NCI-H2171 (cell line): ENCODE measurements around the gene PAGE4.

Experiments used
- DNase-seq: peaks from one replicate; lab custom pipeline; 2025; lab: John Stamatoyannopoulos, UW

PAGE4 gene, protein sequence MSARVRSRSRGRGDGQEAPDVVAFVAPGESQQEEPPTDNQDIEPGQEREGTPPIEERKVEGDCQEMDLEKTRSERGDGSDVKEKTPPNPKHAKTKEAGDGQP

DNA sequence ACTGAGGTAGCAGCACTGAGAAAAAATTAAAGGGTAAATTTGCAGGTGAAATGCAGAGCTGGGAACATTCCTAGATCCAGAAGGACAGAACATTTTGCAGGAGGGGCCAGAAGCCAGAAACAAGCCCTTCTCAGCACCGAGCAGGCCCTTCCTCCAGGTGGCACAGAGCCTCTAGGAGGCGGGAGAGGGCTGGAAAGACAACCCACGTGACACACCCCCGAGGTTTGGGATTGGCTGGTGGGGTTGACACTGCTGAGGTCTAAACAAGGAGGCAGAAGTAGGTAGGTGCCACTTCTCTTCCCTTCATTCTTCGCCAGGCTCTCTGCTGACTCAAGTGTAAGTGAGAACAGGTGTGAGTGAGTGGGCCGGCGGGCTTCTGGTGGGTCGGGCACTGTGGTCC, at the start of gene PAGE4:
TSS of gene PAGE4 (plus strand) at position 288 of the 400 bp plus-strand sequence. CDS start 1,126 bp downstream, outside the sequence.
- no peak for DNase-seq

DNA sequence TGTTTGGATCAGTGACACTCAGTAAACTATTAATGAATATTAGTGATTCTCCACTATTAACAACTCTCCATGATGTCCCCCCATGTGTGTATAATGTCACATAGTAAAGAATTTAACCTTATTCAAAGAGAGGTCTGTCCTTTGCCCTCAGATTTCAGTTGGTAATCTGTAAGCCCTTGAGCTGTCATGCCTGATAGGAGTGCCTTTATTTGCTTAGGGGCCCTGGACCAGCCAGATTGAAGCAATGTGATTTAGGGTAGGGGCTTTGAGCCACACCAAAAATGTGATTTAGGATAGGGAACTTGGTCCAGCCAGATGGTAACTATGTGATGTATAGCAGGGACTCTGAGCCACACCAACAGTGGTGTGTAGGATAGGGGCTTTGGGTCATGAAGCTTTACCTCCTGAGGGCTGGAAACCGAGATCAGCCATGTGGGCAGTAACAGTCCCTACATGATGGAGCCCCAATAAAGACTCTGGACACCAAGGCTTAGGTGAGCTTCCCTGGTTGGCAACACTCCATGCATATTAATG, 44.3 kb upstream of the PAGE4 start:
- no peak for DNase-seq

DNA sequence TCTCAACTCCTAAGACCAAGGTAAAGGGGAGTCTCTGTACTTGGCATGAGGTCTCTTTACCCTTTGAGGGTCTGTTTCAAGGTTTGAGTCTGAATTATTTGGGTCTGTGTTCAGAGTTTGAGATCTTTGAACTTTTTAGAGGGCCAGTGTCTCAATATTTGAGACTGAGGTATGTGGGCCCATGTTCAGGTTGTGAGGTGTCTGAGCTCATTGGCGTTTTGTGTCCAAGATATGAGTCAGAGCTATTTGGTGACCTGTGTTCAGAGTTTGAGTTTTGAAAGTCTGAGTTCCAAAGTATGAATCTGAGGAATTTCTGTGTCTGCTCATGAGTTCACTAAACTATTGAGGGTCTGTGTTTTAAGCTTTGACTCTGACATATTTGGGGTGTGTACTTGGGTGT, 36.7 kb upstream of the PAGE4 start:
- DNase-seq = no peak

- DNase-seq = no peak
Observed at GRCh38 chrX:49793686-49794085, 35.4 kb upstream of the PAGE4 start.

DNA sequence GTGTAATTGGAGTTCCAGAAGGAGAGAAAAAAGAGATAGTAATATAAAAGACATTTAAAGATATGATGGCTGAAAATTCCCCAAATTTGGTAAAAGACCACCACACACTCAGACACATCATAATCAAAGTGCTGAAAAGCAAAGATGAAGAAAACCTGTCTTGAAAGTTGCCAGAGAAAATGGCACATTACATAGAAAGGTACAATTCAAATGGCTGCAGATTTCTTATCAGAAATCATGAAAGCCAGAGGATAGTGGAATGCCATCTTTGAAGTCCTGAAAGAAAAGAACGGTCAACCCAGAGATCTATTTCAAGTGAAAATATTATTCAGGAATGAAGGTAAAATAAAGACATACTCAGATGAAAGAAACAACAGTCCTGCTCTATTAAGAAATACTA, 29.3 kb upstream of the PAGE4 start:
- no peak for DNase-seq

- DNase-seq = no peak
Observed at GRCh38 chrX:49809891-49810632, 19.0 kb upstream of the PAGE4 start.

GRCh38 chrX:49812177-49812576, 16.9 kb upstream of the PAGE4 start:
- no peak for DNase-seq

DNA sequence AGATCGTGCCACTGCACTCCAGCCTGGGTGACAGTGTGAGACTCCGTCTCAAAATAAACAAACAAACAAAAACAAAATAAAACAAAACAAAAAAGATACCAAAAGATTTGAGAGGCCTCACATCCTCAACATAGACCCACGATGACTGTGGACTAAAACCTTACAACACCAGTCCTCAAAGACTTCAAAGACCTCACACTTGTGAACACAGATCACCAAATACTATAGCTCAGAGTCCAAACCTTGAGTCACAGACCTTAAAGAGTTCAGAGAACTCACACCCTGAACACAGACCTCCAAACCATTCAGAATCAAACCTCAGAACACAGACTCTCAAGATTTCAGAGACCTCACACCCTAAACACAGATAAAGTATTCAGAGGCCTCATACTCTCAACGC, 12.7 kb upstream of the PAGE4 start:
- no peak for DNase-seq

DNA sequence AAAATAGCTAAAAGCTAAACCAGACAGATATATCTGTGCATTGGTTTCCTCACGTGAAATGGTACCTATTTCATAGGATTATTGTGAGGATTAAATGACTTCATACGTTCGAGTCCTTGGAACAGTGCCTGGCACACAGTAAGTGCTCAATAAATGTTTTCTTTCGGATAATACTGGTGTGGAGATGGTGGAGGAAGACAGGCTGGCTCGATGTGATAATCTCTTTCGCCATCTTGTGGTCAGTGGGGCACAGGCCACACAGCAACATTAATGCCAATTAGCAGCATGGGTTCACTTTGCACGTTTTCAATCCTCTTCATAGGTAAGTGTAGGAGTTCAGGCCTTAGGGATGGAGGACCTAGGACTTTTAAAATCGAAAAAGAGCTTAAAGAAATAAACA, 9.3 kb downstream of the PAGE4 start:
- DNase-seq = no peak

DNA sequence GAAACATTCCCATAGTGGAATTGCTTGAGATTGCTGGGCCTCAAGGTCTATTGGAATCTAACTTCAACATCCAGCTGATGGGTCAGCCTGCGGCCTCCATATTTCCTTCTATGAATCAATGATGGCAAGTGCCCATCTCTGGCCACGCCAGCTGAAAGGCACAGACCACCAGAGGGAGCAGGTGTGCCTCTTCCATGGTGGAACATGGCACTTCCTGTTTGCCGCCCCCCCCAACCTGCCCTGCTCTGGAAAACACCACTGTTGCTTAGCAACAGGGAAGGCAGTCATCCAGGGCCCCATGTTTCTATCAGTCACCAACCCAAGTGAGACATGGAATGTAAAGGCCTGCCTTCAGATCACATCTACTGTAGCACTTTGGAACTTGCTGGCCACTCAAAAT, 11.6 kb downstream of the PAGE4 start:
- peak; percentile 35 for DNase-seq

- DNase-seq = no peak
Observed at GRCh38 chrX:49842621-49843020, 13.5 kb downstream of the PAGE4 start.

GRCh38 chrX:49844611-49845010, 15.5 kb downstream of the PAGE4 start:
- DNase-seq = no peak

DNA sequence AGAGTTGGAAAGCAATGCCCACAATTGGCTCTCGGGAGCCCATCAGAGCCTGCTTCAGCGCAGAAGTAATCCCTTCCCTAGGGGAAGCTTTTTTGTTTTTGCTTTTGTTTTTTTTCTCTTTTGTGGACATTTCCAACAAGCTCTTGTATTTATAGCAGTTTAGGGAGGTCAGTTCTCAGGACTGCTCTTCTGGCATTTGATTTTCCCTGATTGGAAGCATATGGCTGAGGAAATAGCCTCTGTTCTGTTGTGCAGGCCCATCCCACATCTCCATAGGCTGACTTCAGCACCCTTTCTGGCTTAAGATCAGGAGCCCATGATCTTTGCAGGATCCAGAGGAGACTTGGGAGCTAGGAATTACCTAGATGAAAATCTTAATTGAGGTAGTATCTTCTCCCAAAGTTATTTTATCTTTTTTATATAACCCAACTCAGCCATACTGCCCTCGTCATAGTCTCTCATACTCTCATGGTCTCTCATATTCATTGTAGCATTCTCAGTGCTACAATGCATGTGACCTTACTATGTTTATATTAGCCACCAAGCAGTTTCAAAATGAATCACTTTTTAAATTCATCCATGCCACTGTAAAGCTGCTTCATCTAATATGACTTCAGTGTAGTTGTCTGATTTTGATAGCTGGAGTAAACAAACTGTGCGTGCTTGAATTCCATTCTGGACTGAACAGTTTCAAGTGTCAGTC, 16.7 kb downstream of the PAGE4 start:
- no peak for DNase-seq

DNA sequence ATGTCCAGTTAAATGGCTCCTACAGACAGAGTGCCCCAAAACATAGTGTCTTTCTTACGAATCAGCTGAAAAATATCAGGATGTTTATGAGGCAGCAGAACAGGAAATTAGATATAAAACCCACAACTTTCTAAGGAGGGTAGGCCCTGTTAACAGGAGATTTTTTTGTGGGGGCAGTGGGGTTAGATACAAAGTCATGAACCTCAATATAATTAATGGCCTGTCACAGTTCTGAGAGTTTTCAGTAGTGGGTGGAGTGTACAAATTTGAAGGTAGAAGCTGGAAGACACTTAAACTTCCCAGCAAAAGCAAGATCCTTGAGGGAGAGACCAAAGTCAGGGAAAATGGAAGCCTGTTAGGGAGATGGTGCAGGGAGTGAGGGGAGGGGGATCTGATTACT, 17.4 kb downstream of the PAGE4 start:
- no peak for DNase-seq

DNA sequence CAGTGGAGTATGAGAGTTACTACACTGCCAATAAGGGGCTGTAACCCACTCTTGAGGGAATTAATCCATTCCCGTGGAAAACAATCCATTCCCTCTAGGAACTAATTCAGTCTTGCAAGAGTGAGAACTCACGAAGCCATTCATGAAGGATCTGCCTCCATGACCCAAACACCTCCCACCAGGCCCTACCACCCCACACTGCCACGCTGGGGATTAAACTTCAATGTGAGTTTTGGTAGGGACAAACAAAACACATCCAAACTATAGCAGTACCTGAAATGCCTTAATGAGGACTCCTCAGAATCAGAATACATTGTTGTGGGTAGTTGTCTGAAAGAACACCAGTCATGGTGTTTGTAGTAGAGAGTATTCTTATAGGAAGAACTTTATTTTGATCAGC, 19.2 kb downstream of the PAGE4 start:
- DNase-seq = no peak

DNA sequence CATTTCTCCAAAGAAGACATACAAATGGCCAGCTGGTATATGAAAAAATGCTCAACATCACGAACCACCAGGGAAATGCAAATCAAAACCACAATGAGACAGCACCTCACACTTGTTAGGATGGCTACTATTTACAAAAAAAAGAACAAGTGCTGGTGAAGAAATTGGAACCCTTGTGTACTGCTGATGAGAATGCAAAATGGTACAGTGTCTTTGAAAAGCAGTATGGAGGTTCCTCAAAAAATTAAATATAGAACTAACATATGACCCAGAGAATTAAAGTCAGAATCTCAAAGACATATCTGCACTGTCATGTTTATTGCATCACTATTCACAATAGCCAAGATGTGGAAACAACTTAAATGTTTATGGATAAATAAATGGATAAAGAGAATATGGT, 20.9 kb downstream of the PAGE4 start:
- DNase-seq = no peak

- no peak for DNase-seq
Observed at GRCh38 chrX:49853661-49854060, 24.6 kb downstream of the PAGE4 start.

DNA sequence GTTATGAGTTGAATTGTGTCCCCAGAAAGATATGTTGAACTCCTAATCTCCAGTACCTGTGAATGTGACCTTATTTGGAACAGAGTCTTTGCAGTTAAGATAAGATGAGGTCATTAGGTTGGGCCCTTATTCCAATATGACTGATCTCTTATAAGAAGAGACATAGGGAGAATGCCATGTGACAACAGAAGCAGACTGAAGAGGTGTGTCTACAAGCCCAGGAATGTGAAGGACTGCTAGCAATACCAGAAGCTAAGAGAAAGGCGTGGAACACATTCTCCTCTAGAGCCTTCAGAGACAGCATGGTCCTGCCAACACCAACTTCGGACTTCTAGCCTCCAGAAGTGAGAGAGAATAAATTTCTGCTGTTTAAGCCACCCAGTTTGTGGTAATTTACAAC, 27.7 kb downstream of the PAGE4 start:
- no peak for DNase-seq

GRCh38 chrX:49858341-49858740, 29.2 kb downstream of the PAGE4 start:
- no peak for DNase-seq

DNA sequence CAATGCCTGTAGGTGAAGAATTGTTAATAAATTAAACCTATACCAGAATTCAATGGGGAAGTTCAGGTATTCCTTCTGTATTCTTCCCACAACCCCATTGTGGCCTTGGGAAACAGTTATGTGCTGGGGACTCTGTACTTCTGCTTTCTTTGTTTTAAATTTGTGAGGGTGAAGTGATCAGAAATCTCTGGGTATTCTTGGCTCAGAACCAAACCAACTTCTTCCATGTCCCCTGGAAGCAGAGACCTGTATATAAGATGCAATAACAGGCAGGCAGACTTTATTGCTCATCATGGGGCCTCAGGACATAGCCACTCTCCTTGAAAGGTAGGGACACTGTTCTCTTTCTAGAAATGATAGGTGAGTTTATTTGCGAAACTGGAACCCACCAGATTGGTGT, 30.4 kb downstream of the PAGE4 start:
- no peak for DNase-seq

GRCh38 chrX:49860867-49861535, 31.9 kb downstream of the PAGE4 start:
- no peak for DNase-seq

- no peak for DNase-seq
Observed at GRCh38 chrX:49862093-49862492, 33.0 kb downstream of the PAGE4 start.

DNA sequence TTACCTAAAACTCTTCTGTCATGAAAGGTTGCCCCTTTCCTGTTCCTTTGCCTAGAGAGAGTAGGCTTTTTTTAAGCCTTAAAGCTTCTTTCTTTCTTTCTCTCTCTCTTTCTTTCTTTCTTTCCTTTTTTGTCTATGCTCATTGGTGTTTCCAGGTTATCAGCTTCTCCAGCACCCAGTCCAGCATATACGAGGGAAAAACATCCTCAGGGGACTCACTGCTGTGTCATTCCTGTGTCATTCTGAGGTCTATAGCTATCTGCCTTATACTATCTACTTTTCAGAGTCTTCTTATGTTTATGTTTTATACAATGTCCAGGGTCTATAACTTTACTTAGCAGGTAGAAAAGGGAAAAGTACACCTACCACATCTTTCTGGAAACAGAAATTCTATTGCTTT, 39.6 kb downstream of the PAGE4 start:
- DNase-seq = no peak
